Gastroesophageal sphincter (tissue), 3 donors: Measurements from ENCODE around the gene TXNRD3.

Source experiments
- CTCF ChIP-seq, 4 experiments: fragments of 200-600 bp in 2 of 4; fragments of 450-650 bp in 2 of 4; sonication (generic) in 1 of 4; IDR thresholded peaks; one replicate each; pipeline ENCODE4 v1.5.1; 2017 to 2019; ENCODE audit warnings: antibody characterized with exemption in 4 of 4, mild to moderate bottlenecking in 2 of 4, moderate library complexity in 2 of 4
- POLR2A ChIP-seq, 2 donors: fragments of 450-650 bp; IDR thresholded peaks; one replicate each; pipeline ENCODE4 v1.6.1; 2017; ENCODE audit warnings: antibody characterized with exemption in 2 of 2, mild to moderate bottlenecking in 2 of 2, moderate library complexity in 1 of 2
- POLR2AphosphoS5 ChIP-seq: sonication (generic); formaldehyde crosslinking; IDR thresholded peaks from one replicate; pipeline ENCODE4 v1.6.1; 2017; ENCODE audit warnings: antibody characterized with exemption

DNA sequence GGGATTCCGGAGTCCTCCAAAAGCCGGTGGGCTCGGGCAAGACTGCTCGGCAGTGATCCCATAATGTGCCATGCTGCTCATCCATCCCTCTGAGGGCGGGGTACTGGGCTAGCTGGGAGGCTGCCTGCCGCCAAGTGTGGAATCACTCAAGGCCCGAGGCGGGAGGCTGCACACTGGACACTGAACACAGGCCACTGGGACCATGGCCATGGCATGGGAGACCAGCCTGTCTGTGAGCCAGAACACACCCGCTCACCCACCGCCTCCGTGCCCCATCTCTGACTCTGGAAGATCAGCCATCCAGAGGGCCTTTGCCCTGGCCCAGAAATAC, 97.5 kb downstream of the TXNRD3 start:
- TF ChIP-seq CTCF (IDR thresholded peaks at IDR 0.05): no peak
- TF ChIP-seq POLR2A (IDR thresholded peaks at IDR 0.05): no peak
- no peak for TF ChIP-seq POLR2AphosphoS5
